RWPE2 (cell line): ENCODE data around the gene MFN1.
"Not testable (repeated sequence)": the region's sequence is repeated elsewhere in the genome, so short reads cannot be mapped to it uniquely, and the experiment has no call there.

Experiments used
- ATAC-seq: fragments of 200-7000 bp; cut with Tn5 transposase; 3 replicates; pipeline ENCODE4 v1.9.1; 2021; ENCODE audit warnings: low read depth
- DNase-seq: peaks from one replicate; pipeline ENCODE4 v3.0.0-alpha.2; 2020; ENCODE audit warnings: low spot score
- H3K27ac ChIP-seq: fragments of 450-650 bp; 2 replicates; pipeline ENCODE4 v1.5.1; 2017; ENCODE audit warnings: mild to moderate bottlenecking; ENCODE audit not compliant: poor library complexity, severe bottlenecking
- H3K27me3 ChIP-seq: fragments of 250-450 bp; sonication (Bioruptor Pico); 2 replicates; pipeline ENCODE4 v1.5.1; 2021; ENCODE audit warnings: mild to moderate bottlenecking, moderate library complexity; ENCODE audit not compliant: insufficient read depth, poor library complexity, severe bottlenecking
- H3K36me3 ChIP-seq: fragments of 250-450 bp; sonication (Bioruptor Pico); 2 replicates; pipeline ENCODE4 v1.5.1; 2020; ENCODE audit warnings: low read depth, mild to moderate bottlenecking, moderate library complexity
- H3K4me1 ChIP-seq: fragments of 250-450 bp; sonication (Bioruptor Pico); 2 replicates; pipeline ENCODE4 v1.5.1; 2021; ENCODE audit warnings: mild to moderate bottlenecking, moderate library complexity; ENCODE audit not compliant: insufficient read depth, poor library complexity, severe bottlenecking
- H3K4me3 ChIP-seq: fragments of 250-450 bp; sonication (Bioruptor Pico); 2 replicates; pipeline ENCODE4 v1.5.1; 2021; ENCODE audit warnings: mild to moderate bottlenecking, moderate library complexity; ENCODE audit not compliant: severe bottlenecking
- H3K9me3 ChIP-seq: fragments of 250-450 bp; sonication (Bioruptor Pico); 2 replicates; pipeline ENCODE4 v1.5.1; 2021; ENCODE audit warnings: mild to moderate bottlenecking, moderate library complexity; ENCODE audit not compliant: severe bottlenecking
- CTCF ChIP-seq: fragments of 450-650 bp; IDR thresholded peaks from one replicate; pipeline ENCODE4 v1.5.1; 2017; ENCODE audit warnings: mild to moderate bottlenecking, moderate library complexity; ENCODE audit not compliant: poor library complexity, severe bottlenecking

Gene MFN1

GRCh38 chr3:179301645-179302044, 45.9 kb upstream of the MFN1 start:
- Histone ChIP-seq H3K36me3 (no peaks in the 10 kb centered on the region), H3K27ac (no peak overlapping the region), H3K9me3 (no peaks in the 10 kb centered on the region), H3K4me3 (no peak overlapping the region), H3K27me3 (no peaks in the 10 kb centered on the region), H3K4me1 (no peaks in the 10 kb centered on the region)
- DNase-seq = no peak
- no peak for TF ChIP-seq CTCF
- no peak for ATAC-seq

- no peak for TF ChIP-seq CTCF
- ATAC-seq (no peak), DNase-seq (no peak)
- H3K9me3 ChIP-seq = no peaks in the 10 kb centered on the region
- no peaks in the 10 kb centered on the region for H3K36me3 ChIP-seq
- no peaks in the 10 kb centered on the region for H3K27me3 ChIP-seq
- no peak overlapping the region for H3K27ac ChIP-seq
- H3K4me3 ChIP-seq = no peak overlapping the region
- no peaks in the 10 kb centered on the region for H3K4me1 ChIP-seq
Measured at GRCh38 chr3:179302111-179302510, 45.4 kb upstream of the MFN1 start.

GRCh38 chr3:179304605-179305004, 42.9 kb upstream of the MFN1 start:
- ATAC-seq (peak; percentile 63), DNase-seq (no peak)
- H3K36me3 ChIP-seq = no peaks in the 10 kb centered on the region
- H3K27ac ChIP-seq = no peak overlapping the region
- no peaks in the 10 kb centered on the region for H3K9me3 ChIP-seq
- TF ChIP-seq CTCF = no peak
- H3K4me3 ChIP-seq = no peak overlapping the region
- H3K4me1 ChIP-seq = no peaks in the 10 kb centered on the region
- H3K27me3 ChIP-seq = no peaks in the 10 kb centered on the region

- H3K4me3 ChIP-seq, H3K36me3 ChIP-seq, H3K4me1 ChIP-seq, H3K27ac ChIP-seq, ATAC-seq, DNase-seq, H3K27me3 ChIP-seq, H3K9me3 ChIP-seq: not testable (repeated sequence)
Measured at GRCh38 chr3:179307362-179307761, 40.1 kb upstream of the MFN1 start.

GRCh38 chr3:179308001-179308400, 39.5 kb upstream of the MFN1 start:
- TF ChIP-seq CTCF = no peak
- H3K27ac ChIP-seq = no peak overlapping the region
- H3K4me1 ChIP-seq = no peaks in the 10 kb centered on the region
- DNase-seq = no peak
- no peaks in the 10 kb centered on the region for H3K9me3 ChIP-seq
- H3K36me3 ChIP-seq = no peaks in the 10 kb centered on the region
- ATAC-seq = no peak
- no peak overlapping the region for H3K4me3 ChIP-seq
- no peaks in the 10 kb centered on the region for H3K27me3 ChIP-seq
